Measurements from ENCODE around the gene ZNF692. TPM values are rescaled to one million over a fixed set of nuclear protein-coding genes. Genes with fewer than 3 reads are reported as not detected.

ZNF692 gene
- total and polyA plus RNA-seq, 2 of the 13 experiments (the other 11 are each of a cell fraction or from before 2014, with no cell fraction given) = 27.3 to 45.8 TPM

DNA sequence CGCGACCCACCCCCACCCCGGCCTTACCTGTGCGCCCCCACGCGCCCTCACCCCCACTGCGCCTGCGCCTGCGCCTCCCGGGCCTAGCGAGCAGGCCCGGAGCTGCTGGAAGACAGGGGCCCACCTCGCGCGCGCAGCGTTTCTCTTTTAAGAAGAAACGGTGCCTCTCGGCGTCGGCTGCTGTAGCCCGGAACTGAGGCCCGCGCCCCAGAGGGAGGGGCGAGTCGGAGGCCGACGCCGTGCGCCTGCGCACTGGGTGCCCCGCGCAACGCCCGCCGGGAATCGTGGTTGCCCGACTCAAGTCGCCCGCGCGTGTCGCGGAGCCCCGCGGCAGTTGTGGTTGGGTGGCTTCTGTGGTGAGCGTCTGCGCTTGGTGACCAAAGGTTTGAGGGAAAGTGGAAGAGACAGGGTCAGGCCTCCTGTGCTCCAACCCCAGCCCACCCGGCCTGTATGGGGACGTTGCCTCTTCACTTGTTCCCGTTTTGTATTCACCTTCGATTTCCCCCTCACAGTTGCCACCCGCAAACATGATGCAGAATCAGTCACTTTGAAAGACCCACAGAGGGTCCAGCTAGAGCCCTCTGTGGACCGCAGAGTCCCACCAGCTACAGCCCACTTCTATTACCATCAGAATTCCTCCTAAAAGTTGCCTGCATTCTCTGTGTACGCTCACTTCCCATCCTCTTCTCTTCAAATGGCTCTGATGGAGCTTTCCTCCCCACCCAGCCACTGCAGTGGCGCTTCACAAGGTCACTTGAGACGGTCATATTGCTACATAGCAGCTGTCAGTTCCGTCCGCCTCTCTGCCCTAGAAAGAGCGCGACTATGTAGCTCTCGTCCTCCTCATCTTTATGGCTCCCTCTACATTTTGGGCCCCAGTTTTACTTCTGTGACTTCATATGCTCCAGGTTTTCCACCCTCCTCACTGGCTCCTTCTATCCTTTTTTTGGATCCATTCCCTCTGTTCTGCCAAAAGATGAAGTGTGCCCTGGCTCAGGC lies at the start of gene ZNF692 (continued):
- TF ChIP-seq, protein P1, sequence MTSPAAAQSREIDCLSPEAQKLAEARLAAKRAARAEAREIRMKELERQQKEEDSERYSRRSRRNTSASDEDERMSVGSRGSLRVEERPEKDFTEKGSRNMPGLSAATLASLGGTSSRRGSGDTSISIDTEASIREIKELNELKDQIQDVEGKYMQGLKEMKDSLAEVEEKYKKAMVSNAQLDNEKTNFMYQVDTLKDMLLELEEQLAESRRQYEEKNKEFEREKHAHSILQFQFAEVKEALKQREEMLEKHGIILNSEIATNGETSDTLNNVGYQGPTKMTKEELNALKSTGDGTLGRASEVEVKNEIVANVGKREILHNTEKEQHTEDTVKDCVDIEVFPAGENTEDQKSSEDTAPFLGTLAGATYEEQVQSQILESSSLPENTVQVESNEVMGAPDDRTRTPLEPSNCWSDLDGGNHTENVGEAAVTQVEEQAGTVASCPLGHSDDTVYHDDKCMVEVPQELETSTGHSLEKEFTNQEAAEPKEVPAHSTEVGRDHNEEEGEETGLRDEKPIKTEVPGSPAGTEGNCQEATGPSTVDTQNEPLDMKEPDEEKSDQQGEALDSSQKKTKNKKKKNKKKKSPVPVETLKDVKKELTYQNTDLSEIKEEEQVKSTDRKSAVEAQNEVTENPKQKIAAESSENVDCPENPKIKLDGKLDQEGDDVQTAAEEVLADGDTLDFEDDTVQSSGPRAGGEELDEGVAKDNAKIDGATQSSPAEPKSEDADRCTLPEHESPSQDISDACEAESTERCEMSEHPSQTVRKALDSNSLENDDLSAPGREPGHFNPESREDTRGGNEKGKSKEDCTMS (CRISPR knock-in tag; conservative IDR thresholded peaks at IDR 0.05) = no peak
- TF ChIP-seq TAF1 (CRISPR knock-in tag; IDR thresholded peaks at IDR 0.05) = peak; percentile 78; the same call in 1 of the 2 replicates
- TF ChIP-seq TARDBP (CRISPR knock-in tag; IDR thresholded peaks at IDR 0.05) = peak; percentile 65; the same call in 1 of the 2 replicates
- no peak; the same call in 1 of the 2 replicates for TF ChIP-seq ZMYM3 (CRISPR knock-in tag; IDR thresholded peaks at IDR 0.05)
- TF ChIP-seq JUN (CRISPR knock-in tag; IDR thresholded peaks at IDR 0.05) = no peak
- TF ChIP-seq, protein P2, sequence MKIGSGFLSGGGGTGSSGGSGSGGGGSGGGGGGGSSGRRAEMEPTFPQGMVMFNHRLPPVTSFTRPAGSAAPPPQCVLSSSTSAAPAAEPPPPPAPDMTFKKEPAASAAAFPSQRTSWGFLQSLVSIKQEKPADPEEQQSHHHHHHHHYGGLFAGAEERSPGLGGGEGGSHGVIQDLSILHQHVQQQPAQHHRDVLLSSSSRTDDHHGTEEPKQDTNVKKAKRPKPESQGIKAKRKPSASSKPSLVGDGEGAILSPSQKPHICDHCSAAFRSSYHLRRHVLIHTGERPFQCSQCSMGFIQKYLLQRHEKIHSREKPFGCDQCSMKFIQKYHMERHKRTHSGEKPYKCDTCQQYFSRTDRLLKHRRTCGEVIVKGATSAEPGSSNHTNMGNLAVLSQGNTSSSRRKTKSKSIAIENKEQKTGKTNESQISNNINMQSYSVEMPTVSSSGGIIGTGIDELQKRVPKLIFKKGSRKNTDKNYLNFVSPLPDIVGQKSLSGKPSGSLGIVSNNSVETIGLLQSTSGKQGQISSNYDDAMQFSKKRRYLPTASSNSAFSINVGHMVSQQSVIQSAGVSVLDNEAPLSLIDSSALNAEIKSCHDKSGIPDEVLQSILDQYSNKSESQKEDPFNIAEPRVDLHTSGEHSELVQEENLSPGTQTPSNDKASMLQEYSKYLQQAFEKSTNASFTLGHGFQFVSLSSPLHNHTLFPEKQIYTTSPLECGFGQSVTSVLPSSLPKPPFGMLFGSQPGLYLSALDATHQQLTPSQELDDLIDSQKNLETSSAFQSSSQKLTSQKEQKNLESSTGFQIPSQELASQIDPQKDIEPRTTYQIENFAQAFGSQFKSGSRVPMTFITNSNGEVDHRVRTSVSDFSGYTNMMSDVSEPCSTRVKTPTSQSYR (CRISPR knock-in tag; IDR thresholded peaks at IDR 0.05; ENCODE audit: borderline replicate concordance) = peak; percentile 52; the same call in 1 of the 2 replicates
- TF ChIP-seq SAFB2 (CRISPR knock-in tag; IDR thresholded peaks at IDR 0.05; ENCODE audit: borderline replicate concordance, low read depth) = peak; percentile 55; the same call in 1 of the 2 replicates
- TF ChIP-seq, protein P3, sequence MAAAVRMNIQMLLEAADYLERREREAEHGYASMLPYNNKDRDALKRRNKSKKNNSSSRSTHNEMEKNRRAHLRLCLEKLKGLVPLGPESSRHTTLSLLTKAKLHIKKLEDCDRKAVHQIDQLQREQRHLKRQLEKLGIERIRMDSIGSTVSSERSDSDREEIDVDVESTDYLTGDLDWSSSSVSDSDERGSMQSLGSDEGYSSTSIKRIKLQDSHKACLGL (CRISPR knock-in tag; IDR thresholded peaks at IDR 0.05) = no peak
- TF ChIP-seq FLYWCH1 (CRISPR knock-in tag; IDR thresholded peaks at IDR 0.05) = no peak
- TF ChIP-seq ZFP36L1 (CRISPR knock-in tag; IDR thresholded peaks at IDR 0.05) = 0 out of 2 replicates have a peak, but pooled peaks have one; percentile 43
- TF ChIP-seq, protein P4, sequence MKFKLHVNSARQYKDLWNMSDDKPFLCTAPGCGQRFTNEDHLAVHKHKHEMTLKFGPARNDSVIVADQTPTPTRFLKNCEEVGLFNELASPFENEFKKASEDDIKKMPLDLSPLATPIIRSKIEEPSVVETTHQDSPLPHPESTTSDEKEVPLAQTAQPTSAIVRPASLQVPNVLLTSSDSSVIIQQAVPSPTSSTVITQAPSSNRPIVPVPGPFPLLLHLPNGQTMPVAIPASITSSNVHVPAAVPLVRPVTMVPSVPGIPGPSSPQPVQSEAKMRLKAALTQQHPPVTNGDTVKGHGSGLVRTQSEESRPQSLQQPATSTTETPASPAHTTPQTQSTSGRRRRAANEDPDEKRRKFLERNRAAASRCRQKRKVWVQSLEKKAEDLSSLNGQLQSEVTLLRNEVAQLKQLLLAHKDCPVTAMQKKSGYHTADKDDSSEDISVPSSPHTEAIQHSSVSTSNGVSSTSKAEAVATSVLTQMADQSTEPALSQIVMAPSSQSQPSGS (CRISPR knock-in tag; IDR thresholded peaks at IDR 0.05) = 0 out of 2 replicates have a peak, but pooled peaks have one; percentile 12
- no peak for TF ChIP-seq SMAD3 (CRISPR knock-in tag; IDR thresholded peaks at IDR 0.05)
- no peak for TF ChIP-seq FOXM1 (CRISPR knock-in tag; IDR thresholded peaks at IDR 0.05)
- TF ChIP-seq FOXK2 (IDR thresholded peaks at IDR 0.05) = no peak
- TF ChIP-seq, protein P5, sequence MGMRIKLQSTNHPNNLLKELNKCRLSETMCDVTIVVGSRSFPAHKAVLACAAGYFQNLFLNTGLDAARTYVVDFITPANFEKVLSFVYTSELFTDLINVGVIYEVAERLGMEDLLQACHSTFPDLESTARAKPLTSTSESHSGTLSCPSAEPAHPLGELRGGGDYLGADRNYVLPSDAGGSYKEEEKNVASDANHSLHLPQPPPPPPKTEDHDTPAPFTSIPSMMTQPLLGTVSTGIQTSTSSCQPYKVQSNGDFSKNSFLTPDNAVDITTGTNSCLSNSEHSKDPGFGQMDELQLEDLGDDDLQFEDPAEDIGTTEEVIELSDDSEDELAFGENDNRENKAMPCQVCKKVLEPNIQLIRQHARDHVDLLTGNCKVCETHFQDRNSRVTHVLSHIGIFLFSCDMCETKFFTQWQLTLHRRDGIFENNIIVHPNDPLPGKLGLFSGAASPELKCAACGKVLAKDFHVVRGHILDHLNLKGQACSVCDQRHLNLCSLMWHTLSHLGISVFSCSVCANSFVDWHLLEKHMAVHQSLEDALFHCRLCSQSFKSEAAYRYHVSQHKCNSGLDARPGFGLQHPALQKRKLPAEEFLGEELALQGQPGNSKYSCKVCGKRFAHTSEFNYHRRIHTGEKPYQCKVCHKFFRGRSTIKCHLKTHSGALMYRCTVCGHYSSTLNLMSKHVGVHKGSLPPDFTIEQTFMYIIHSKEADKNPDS (CRISPR knock-in tag; IDR thresholded peaks at IDR 0.05) = peak; percentile 88; the same call in 1 of the 2 replicates
- TF ChIP-seq, protein P6, sequence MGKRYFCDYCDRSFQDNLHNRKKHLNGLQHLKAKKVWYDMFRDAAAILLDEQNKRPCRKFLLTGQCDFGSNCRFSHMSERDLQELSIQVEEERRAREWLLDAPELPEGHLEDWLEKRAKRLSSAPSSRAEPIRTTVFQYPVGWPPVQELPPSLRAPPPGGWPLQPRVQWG (CRISPR knock-in tag; IDR thresholded peaks at IDR 0.05; ENCODE audit: borderline replicate concordance, low read depth) = no peak
- TF ChIP-seq EEA1 (CRISPR knock-in tag; IDR thresholded peaks at IDR 0.05; ENCODE audit: borderline replicate concordance) = no peak
- no peak; the same call in 1 of the 2 replicates for TF ChIP-seq ZNF790 (CRISPR knock-in tag; IDR thresholded peaks at IDR 0.05; ENCODE audit: borderline replicate concordance)

Data from HepG2 (cell line).